OCI-LY7 (cell line): ENCODE measurements around the gene APOB. TPM values are rescaled to one million over a fixed set of nuclear protein-coding genes. Genes with fewer than 3 reads are reported as not detected.

Experiments used
- BruUV-seq: library from RNA; stranded (reverse); fragments of 400-500 nt; replicated peaks from 2 replicates; lab custom pipeline; 2021; lab: Mats Ljungman, UMichigan
- CTCF ChIA-PET: fragments of 300-600 bp; sonication (Branson Sonifier 250); formaldehyde crosslinking; loops from one replicate; lab custom pipeline; 2022; ENCODE audit warnings: antibody characterized with exemption; ENCODE audit not compliant: unreplicated experiment; lab: Charles Lee
- POLR2A ChIA-PET: fragments of 300-600 bp; sonication (Branson Sonifier 250); formaldehyde crosslinking; loops from one replicate; lab custom pipeline; 2022; ENCODE audit warnings: antibody characterized with exemption; lab: Charles Lee
- DNase-seq: peaks from one replicate; pipeline ENCODE4 v3.0.0-alpha.2; 2015; ENCODE audit warnings: low spot score
- H2AFZ ChIP-seq: fragments of 200-600 bp; sonication (generic), shearing (Covaris generic); 2 replicates; pipeline ENCODE4 v1.6.1; 2014; ENCODE audit warnings: mild to moderate bottlenecking, antibody characterized with exemption, low read length, moderate library complexity
- H3K27ac ChIP-seq: fragments of 200-600 bp; sonication (generic); 2 replicates; pipeline ENCODE4 v1.5.1; 2014; ENCODE audit warnings: mixed run types, low read depth, mild to moderate bottlenecking, moderate library complexity, low read length, inconsistent platforms; ENCODE audit not compliant: poor library complexity, severe bottlenecking
- H3K36me3 ChIP-seq: fragments of 200-600 bp; sonication (generic); 2 replicates; pipeline ENCODE4 v1.6.1; 2014; ENCODE audit warnings: mild to moderate bottlenecking, antibody characterized with exemption, low read length, moderate library complexity, mixed read lengths; ENCODE audit not compliant: insufficient read depth
- H3K4me1 ChIP-seq: fragments of 200-600 bp; sonication (generic); 2 replicates; pipeline ENCODE4 v1.5.1; 2014; ENCODE audit warnings: mild to moderate bottlenecking, low read length; ENCODE audit not compliant: insufficient read depth, poor library complexity, severe bottlenecking
- H3K4me2 ChIP-seq: fragments of 200-600 bp; sonication (generic); 2 replicates; pipeline ENCODE4 v1.6.1; 2014; ENCODE audit warnings: mild to moderate bottlenecking, low read length
- H3K4me3 ChIP-seq: fragments of 200-600 bp; sonication (generic); 2 replicates; pipeline ENCODE4 v1.5.1; 2014; ENCODE audit warnings: mild to moderate bottlenecking, low read depth, low read length; ENCODE audit not compliant: poor library complexity, severe bottlenecking
- H3K79me2 ChIP-seq: fragments of 200-600 bp; sonication (generic); 2 replicates; pipeline ENCODE4 v1.6.1; 2016; ENCODE audit warnings: low read depth, mild to moderate bottlenecking, low read length, moderate library complexity, mixed read lengths; ENCODE audit not compliant: insufficient read depth
- H3K9me2 ChIP-seq: fragments of 200-600 bp; sonication (generic); 2 replicates; pipeline ENCODE4 v1.6.1; 2016; ENCODE audit warnings: mild to moderate bottlenecking, low read length, mixed read lengths; ENCODE audit not compliant: insufficient read depth
- H3K9me3 ChIP-seq: fragments of 200-600 bp; sonication (generic); 2 replicates; pipeline ENCODE4 v1.6.1; 2014; ENCODE audit warnings: mild to moderate bottlenecking, mixed run types, low read length, mixed read lengths
- H4K20me1 ChIP-seq: fragments of 200-600 bp; sonication (generic); 2 replicates; pipeline ENCODE4 v1.6.1; 2014; ENCODE audit warnings: mild to moderate bottlenecking, antibody characterized with exemption, low read length, moderate library complexity, mixed read lengths; ENCODE audit not compliant: insufficient read depth
- CTCF ChIP-seq: fragments of 200-600 bp; sonication (generic); conservative IDR thresholded peaks from 2 replicates; pipeline ENCODE4 v1.5.1; 2014; ENCODE audit warnings: mild to moderate bottlenecking, antibody characterized with exemption, low read length, moderate library complexity, mixed read lengths
- EZH2phosphoT487 ChIP-seq: fragments of 200-600 bp; sonication (generic); IDR thresholded peaks from 2 replicates; pipeline ENCODE4 v1.6.1; 2018; ENCODE audit warnings: low read depth, borderline replicate concordance, mild to moderate bottlenecking, mixed run types, antibody characterized with exemption, low read length, moderate library complexity, mixed read lengths
- intact Hi-C: fragments of 100-400 bp; cut with micrococcal nuclease; formaldehyde crosslinking; loops from one replicate; pipeline ENCODE4 v1.10.0; 2022; ENCODE audit not compliant: unreplicated experiment
- total RNA-seq, 2 experiments: library from RNA; depleted of rRNA in 1 of 2; stranded (reverse); fragments of >200 nt in 1 of 2; shearing (Covaris generic) in 1 of 2; gene quantifications; 2 replicates each; pipeline ENCODE4 v1.2.3, GENCODE V29; 2014 to 2022

Gene APOB
- total RNA-seq, 2 experiments from 2014 or later = 0.03 TPM; not detected in 1

- Histone ChIP-seq H3K36me3 (no peaks in the 10 kb centered on the region), H3K4me1 (no peaks in the 10 kb centered on the region), H2AFZ (no peak overlapping the region), H3K9me3 (no peaks in the 10 kb centered on the region), H4K20me1 (no peaks in the 10 kb centered on the region), H3K79me2 (no peaks in the 10 kb centered on the region), H3K9me2 (no peaks in the 10 kb centered on the region), H3K4me2 (no peak overlapping the region), H3K4me3 (no peak overlapping the region), H3K27ac (no peak overlapping the region)
- POLR2A ChIA-PET = interaction anchor here (0.7 kb wide), 2 partner anchors 34 to 775 kb away, joined by 3 read pairs; no protein-coding TSS in a partner anchor
- no TSS peak for BruUV-seq
- no peak for TF ChIP-seq EZH2phosphoT487
- TF ChIP-seq CTCF = no peak
- intact Hi-C loops = no loop called here
- no peak for DNase-seq
- CTCF ChIA-PET = no interaction called here
Measured at GRCh38 chr2:21059885-21060610, 16.2 kb upstream of the APOB start.

- Histone ChIP-seq H4K20me1 (no peaks in the 10 kb centered on the region), H3K27ac (no peak overlapping the region), H3K4me1 (no peaks in the 10 kb centered on the region), H3K4me2 (no peak overlapping the region), H2AFZ (no peak overlapping the region), H3K4me3 (no peak overlapping the region), H3K79me2 (no peaks in the 10 kb centered on the region), H3K36me3 (no peaks in the 10 kb centered on the region), H3K9me2 (no peaks in the 10 kb centered on the region), H3K9me3 (no peaks in the 10 kb centered on the region)
- BruUV-seq = no TSS peak
- POLR2A ChIA-PET = interaction anchor here (1.1 kb wide), 1 partner anchor 57 kb away, joined by 3 read pairs; no protein-coding TSS in a partner anchor
- no peak for DNase-seq
- CTCF ChIA-PET = no interaction called here
- intact Hi-C loops = no loop called here
- TF ChIP-seq CTCF = no peak
- TF ChIP-seq EZH2phosphoT487 = no peak
Measured at GRCh38 chr2:21057097-21057496, 13.2 kb upstream of the APOB start.
